ENCODE data around the gene KAT5.

DNA sequence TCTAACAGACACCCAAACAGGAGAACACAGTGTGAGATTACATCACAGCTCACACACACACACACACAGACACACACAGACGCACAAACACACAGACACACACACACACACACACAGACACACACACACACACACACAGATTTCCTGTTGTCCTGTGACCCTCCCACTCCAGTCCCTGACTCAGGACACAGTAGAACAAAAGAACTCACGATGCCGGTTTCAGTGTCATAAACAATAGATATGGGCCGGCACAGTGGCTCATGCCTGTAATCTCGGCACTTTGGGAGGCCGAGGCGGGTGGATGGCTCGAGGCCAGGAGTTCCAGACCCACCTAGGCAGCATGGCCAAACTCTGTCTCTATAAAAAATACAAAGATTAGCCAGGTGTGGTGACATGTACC lies 13.8 kb upstream of the KAT5 start:
- TF ChIP-seq, protein P1, sequence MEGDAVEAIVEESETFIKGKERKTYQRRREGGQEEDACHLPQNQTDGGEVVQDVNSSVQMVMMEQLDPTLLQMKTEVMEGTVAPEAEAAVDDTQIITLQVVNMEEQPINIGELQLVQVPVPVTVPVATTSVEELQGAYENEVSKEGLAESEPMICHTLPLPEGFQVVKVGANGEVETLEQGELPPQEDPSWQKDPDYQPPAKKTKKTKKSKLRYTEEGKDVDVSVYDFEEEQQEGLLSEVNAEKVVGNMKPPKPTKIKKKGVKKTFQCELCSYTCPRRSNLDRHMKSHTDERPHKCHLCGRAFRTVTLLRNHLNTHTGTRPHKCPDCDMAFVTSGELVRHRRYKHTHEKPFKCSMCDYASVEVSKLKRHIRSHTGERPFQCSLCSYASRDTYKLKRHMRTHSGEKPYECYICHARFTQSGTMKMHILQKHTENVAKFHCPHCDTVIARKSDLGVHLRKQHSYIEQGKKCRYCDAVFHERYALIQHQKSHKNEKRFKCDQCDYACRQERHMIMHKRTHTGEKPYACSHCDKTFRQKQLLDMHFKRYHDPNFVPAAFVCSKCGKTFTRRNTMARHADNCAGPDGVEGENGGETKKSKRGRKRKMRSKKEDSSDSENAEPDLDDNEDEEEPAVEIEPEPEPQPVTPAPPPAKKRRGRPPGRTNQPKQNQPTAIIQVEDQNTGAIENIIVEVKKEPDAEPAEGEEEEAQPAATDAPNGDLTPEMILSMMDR (IDR thresholded peaks at IDR 0.05), result no peak
- TF ChIP-seq EZH2 (IDR thresholded peaks at IDR 0.05) (no peak), EZH2phosphoT487 (IDR thresholded peaks at IDR 0.05) (no peak)
